Type B pancreatic cell (in vitro differentiated cells): ENCODE results near the gene PLOD3. TPM values are rescaled to one million over a fixed set of nuclear protein-coding genes. Genes with fewer than 3 reads are reported as not detected.
"Not testable (repeated sequence)": the region's sequence is repeated elsewhere in the genome, so short reads cannot be mapped to it uniquely, and the experiment has no call there.

Source experiments
- DNase-seq: peaks from one replicate; pipeline ENCODE4 v3.0.0; 2021; ENCODE audit warnings: mixed read lengths; ENCODE audit not compliant: unreplicated experiment; ENCODE audit errors: extremely low spot score
- H3K27ac Mint-ChIP-seq: 2 replicates; pipeline ENCODE4 v1.8.0; 2021; ENCODE audit warnings: mild to moderate bottlenecking, mixed read lengths
- H3K27me3 Mint-ChIP-seq: 2 replicates; pipeline ENCODE4 v1.8.0; 2021; ENCODE audit warnings: mixed read lengths
- H3K36me3 Mint-ChIP-seq: 2 replicates; pipeline ENCODE4 v1.8.0; 2021; ENCODE audit warnings: mixed read lengths
- H3K4me1 Mint-ChIP-seq: one replicate; pipeline ENCODE4 v1.8.0; 2021; ENCODE audit warnings: mixed read lengths; ENCODE audit not compliant: unreplicated experiment
- H3K4me3 Mint-ChIP-seq: 2 replicates; pipeline ENCODE4 v1.8.0; 2021; ENCODE audit warnings: mild to moderate bottlenecking, mixed read lengths
- H3K9me3 Mint-ChIP-seq: 2 replicates; pipeline ENCODE4 v1.8.0; 2021; ENCODE audit warnings: mixed read lengths
- total RNA-seq: library from RNA; stranded (reverse); gene quantifications from 2 replicates; pipeline ENCODE4 v1.2.1, GENCODE V29; 2021; ENCODE audit warnings: low replicate concordance
- TF ChIP-seq, protein P1 (sequence below): fragments of 200-600 bp; sonication (generic); conservative IDR thresholded peaks from 2 replicates; pipeline ENCODE4 v1.5.0; 2021; ENCODE audit warnings: antibody characterized with exemption, mild to moderate bottlenecking

Gene PLOD3
- total RNA-seq, 1 donor from 2014 or later = 65.7 TPM

DNA sequence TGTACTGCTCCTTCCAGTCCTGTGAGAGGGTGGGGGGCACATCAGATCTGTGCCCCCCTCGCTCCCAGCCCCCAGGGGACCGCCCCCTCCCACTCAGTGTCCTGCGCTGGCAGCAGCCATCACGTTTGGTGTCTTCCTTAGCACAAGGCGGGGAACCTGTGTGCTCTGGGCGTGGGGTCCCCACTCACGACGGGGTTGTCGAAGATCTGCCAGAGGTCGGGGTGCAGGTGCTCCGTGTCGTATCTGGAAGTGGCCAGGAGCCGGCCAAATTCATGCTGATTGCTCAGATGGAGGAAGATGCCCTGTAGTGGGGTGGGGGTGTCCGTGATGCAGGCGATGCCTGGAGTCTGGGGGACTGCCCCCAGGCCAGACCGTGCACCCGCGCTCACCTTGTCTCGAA, 7.2 kb downstream of the PLOD3 start:
- Mint-ChIP-seq H3K9me3 (no peaks in the 10 kb centered on the region), H3K36me3 (peaks cover 3% of the 10 kb centered on the region), H3K4me3 (no peak overlapping the region), H3K4me1 (no peaks in the 10 kb centered on the region), H3K27me3 (no peaks in the 10 kb centered on the region), H3K27ac (no peak overlapping the region)
- TF ChIP-seq, protein P1, sequence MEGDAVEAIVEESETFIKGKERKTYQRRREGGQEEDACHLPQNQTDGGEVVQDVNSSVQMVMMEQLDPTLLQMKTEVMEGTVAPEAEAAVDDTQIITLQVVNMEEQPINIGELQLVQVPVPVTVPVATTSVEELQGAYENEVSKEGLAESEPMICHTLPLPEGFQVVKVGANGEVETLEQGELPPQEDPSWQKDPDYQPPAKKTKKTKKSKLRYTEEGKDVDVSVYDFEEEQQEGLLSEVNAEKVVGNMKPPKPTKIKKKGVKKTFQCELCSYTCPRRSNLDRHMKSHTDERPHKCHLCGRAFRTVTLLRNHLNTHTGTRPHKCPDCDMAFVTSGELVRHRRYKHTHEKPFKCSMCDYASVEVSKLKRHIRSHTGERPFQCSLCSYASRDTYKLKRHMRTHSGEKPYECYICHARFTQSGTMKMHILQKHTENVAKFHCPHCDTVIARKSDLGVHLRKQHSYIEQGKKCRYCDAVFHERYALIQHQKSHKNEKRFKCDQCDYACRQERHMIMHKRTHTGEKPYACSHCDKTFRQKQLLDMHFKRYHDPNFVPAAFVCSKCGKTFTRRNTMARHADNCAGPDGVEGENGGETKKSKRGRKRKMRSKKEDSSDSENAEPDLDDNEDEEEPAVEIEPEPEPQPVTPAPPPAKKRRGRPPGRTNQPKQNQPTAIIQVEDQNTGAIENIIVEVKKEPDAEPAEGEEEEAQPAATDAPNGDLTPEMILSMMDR = no peak
- DNase-seq = no peak

DNA sequence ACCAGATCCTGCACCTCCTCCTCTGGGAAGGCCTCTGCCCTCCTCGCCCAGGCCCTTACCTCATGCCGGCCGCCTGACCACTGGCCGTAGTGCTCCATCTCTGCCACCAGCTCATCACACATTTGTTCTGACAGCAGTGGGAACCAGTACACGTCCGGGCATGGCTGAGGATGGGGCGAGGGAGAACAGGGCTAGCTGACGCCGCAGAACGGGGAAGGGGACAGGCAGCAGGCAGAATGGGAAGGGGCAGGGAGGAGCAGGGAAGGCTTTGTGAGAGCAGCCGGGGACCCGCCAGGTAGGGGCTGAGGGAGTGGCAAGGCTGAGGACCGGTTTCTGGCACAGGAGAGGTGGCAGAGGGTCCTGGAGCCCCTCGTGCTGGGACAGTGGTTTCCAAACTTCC, 8.6 kb downstream of the PLOD3 start:
- H3K27ac Mint-ChIP-seq = no peak overlapping the region
- no peaks in the 10 kb centered on the region for H3K36me3 Mint-ChIP-seq
- peaks cover 7% of the 10 kb centered on the region for H3K27me3 Mint-ChIP-seq
- TF ChIP-seq, protein P1 = no peak
- H3K4me1 Mint-ChIP-seq = no peaks in the 10 kb centered on the region
- H3K4me3 Mint-ChIP-seq = no peak overlapping the region
- DNase-seq = no peak
- no peaks in the 10 kb centered on the region for H3K9me3 Mint-ChIP-seq

DNA sequence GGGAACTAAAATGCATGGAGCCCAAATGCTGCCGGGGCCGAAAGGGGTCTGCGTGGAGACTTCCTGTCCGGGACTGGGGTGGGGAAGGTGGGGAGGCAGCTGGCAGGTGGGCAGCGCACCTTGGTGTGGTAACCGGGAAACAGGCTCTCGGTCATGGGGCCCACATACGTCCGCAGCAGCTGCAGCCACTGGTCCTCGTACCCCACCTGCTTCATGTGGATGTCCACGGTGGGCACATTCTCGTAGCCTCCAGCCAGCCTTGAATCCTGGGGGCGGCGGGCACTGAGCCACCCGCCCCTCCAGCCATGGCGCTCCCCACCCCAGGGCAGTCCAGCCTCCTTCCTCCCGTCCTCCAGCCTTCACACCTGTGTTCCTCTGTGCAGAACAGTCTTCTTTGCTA, 9.9 kb downstream of the PLOD3 start:
- Mint-ChIP-seq H3K27ac (no peak overlapping the region), H3K36me3 (no peaks in the 10 kb centered on the region)
- TF ChIP-seq, protein P1 = no peak

DNA sequence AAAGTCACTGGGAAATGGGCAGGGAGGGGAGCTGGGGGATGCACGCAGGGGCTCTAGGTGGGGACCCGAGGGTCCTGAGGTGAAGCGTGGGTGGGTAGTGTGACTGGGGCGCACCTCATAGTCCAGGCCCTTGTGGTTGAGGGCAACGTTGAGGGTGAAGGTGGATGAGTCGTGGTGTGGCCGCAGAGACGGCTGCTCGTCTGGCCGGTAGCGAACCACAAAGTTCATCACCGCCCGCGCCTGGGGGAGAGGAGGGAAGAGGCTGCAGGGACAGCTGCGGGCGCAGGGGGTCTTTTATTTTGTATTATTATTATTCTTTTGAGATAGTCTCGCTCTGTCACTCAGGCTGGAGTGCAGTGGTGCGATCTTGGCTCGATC, 10.7 kb downstream of the PLOD3 start:
- Mint-ChIP-seq H3K36me3 (no peaks in the 10 kb centered on the region), H3K27ac (no peak overlapping the region), H3K4me3 (no peak overlapping the region), H3K4me1 (no peaks in the 10 kb centered on the region), H3K27me3 (peaks cover 25% of the 10 kb centered on the region), H3K9me3 (no peaks in the 10 kb centered on the region)
- DNase-seq = no peak
- TF ChIP-seq, protein P1 = no peak

More for the DNA sequence above, 9.9 kb downstream of the PLOD3 start:
- DNase-seq = no peak
- Mint-ChIP-seq H3K4me1 (no peaks in the 10 kb centered on the region), H3K9me3 (no peaks in the 10 kb centered on the region), H3K27me3 (peaks cover 18% of the 10 kb centered on the region), H3K4me3 (no peak overlapping the region)

DNA sequence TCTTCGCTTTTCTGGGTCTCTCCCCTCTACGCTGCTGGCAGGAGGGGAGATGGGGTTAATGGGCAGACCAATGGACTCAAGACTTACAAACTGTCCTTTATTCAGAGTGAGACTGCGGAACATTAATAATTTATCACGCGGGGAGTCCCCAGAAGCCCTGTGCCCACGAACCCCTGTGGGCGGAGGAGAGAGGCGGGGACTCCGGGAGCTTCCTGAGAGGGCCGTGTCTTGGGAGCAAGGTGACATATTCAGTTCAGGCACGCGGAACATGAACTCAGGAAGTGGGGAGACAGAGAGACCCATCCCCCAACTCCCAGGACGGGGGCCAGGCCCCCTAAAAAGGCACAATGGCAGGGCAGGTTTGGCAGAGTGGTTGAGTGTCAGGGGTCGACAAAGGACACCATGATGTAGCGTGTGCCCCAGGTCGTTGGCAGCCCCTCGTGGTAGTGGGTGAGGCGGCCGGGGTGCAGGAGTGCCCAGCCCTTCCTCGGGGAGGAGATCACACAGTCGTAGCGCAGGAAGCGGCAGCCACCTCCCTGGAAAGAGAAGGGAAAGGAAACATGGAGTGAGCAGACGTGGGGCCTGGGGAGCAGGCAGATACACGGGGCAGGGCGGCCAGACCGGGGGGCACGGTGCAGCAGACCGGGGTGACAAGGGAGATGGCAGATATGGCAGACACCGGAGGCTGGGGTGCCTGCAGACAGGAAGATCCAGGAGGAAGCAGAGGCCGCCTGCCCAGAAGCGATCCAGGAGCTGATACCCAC, 11.3 kb downstream of the PLOD3 start:
- H3K4me1 Mint-ChIP-seq = no peaks in the 10 kb centered on the region
- no peak overlapping the region for H3K27ac Mint-ChIP-seq
- TF ChIP-seq, protein P1 = no peak
- H3K4me3 Mint-ChIP-seq = no peak overlapping the region
- no peaks in the 10 kb centered on the region for H3K9me3 Mint-ChIP-seq
- DNase-seq = no peak
- no peaks in the 10 kb centered on the region for H3K36me3 Mint-ChIP-seq
- peaks cover 31% of the 10 kb centered on the region for H3K27me3 Mint-ChIP-seq

DNA sequence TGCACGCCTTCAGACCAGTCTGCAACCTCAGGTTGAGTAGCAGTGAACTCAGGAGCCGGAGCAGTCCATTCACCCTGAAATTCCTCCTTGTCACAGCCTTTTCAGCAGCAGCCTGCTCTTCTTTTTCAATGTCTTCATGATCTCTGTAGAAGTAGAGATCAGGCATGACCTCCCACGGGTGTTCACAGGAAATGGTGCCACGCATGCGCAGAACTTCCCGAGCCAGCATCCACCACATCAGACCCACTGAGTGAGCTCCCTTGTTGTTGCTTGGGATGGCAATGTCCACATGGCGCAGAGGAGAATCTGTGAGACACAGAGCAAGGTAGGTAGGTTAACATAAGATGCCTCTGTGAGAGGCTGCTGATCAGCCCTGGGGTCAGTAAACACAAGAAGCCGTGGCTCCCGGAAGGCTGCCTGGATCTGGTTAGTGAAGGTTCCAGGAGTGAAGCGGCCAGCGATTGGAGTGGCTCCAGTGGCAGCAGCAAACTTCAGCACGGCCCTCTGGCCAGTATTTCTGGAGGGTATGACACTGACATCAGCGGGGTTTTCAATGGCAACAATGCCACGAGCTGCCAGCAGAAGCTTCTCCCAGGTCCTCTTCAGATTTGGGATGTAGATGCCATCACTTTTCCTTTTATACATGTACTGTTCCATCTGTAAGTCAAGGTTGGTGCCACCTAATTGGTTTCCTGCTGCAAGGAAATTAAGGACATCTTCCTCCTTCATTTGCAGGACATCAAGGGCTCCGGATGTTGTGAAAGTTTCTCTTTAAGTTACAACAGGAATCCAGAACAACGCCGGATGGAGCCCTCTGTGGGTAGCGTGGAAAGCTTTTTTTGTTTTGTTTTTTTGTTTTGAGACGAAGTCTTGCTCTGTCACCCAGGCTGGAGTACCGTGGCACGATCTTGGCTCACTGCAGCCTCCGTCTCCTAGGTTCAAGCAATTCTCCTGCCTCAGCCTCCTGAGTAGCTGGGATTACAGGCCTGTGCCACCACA, 13.3 kb downstream of the PLOD3 start:
- H3K9me3 Mint-ChIP-seq, H3K27ac Mint-ChIP-seq, H3K4me1 Mint-ChIP-seq, DNase-seq, H3K36me3 Mint-ChIP-seq, H3K4me3 Mint-ChIP-seq: not testable (repeated sequence)
- H3K27me3 Mint-ChIP-seq = peaks cover 45% of the 10 kb centered on the region
